GM18498 (cell line): ENCODE results near the gene KDM3A.
A peak's percentile ranks its signal among the peaks of the same experiment; 100 is the strongest.

ENCODE experiments used
- ATAC-seq: cut with Tn5 transposase; IDR thresholded peaks from one replicate; pipeline ENCODE4 v1.9.1; 2021; ENCODE audit warnings: mild to moderate bottlenecking, moderate library complexity; ENCODE audit not compliant: unreplicated experiment

KDM3A gene

GRCh38 chr2:86434290-86434689 is 6.9 kb upstream of the KDM3A start:
- ATAC-seq: no peak

GRCh38 chr2:86435531-86435930 is 5.6 kb upstream of the KDM3A start:
- no peak for ATAC-seq

- ATAC-seq: no peak
These were observed 4.8 kb upstream of the KDM3A start for GRCh38 chr2:86436328-86436727.

- no peak for ATAC-seq
These were observed 1.1 kb upstream of the KDM3A start for GRCh38 chr2:86439879-86440630.

- ATAC-seq: peak; percentile 32
These were observed 266 bp downstream of the KDM3A start for GRCh38 chr2:86441392-86441881.

GRCh38 chr2:86441882-86442641 is 891 bp downstream of the KDM3A start:
- peak; percentile 22 for ATAC-seq

- peak; percentile 66 for ATAC-seq
These were observed 1.5 kb downstream of the KDM3A start for GRCh38 chr2:86442642-86443005.

GRCh38 chr2:86443631-86444350 is 2.6 kb downstream of the KDM3A start:
- ATAC-seq: no peak

GRCh38 chr2:86445436-86445835 is 4.3 kb downstream of the KDM3A start:
- ATAC-seq: no peak

- ATAC-seq: no peak
These were observed 4.9 kb downstream of the KDM3A start for GRCh38 chr2:86446060-86446459.

GRCh38 chr2:86453836-86454235 is 12.7 kb downstream of the KDM3A start:
- no peak for ATAC-seq

- no peak for ATAC-seq
These were observed 13.1 kb downstream of the KDM3A start for GRCh38 chr2:86454238-86454637.

GRCh38 chr2:86455181-86455580 is 14.0 kb downstream of the KDM3A start:
- no peak for ATAC-seq

- ATAC-seq: no peak
These were observed 20.0 kb downstream of the KDM3A start for GRCh38 chr2:86461042-86461743.

- ATAC-seq: no peak
These were observed 23.5 kb downstream of the KDM3A start for GRCh38 chr2:86464652-86465051.

- no peak for ATAC-seq
These were observed 25.1 kb downstream of the KDM3A start for GRCh38 chr2:86466306-86466705.

GRCh38 chr2:86468162-86469033 is 27.2 kb downstream of the KDM3A start:
- ATAC-seq: no peak

- no peak for ATAC-seq
These were observed 29.7 kb downstream of the KDM3A start for GRCh38 chr2:86470890-86471289.

- ATAC-seq: no peak
These were observed 30.5 kb downstream of the KDM3A start for GRCh38 chr2:86471637-86472036.

- no peak for ATAC-seq
These were observed 34.9 kb downstream of the KDM3A start for GRCh38 chr2:86476092-86476491.
